ENCODE data around the gene SIGLEC11. TPM values are rescaled to one million over a fixed set of nuclear protein-coding genes. Genes with fewer than 3 reads are reported as not detected.

Gene SIGLEC11
- total RNA-seq, 2 donors from 2014 or later = 0.19 to 2.2 TPM

GRCh38 chr19:49918089-49918488 lies 42.9 kb downstream of the SIGLEC11 start:
- H3K4me1 ChIP-seq = peaks cover 0 to 3% of the 10 kb centered on the region in 2 donors
- H3K27me3 ChIP-seq = no peaks in the 10 kb centered on the region
- H3K36me3 ChIP-seq = peaks cover 8% of the 10 kb centered on the region
- no peak overlapping the region for H3K4me3 ChIP-seq
- H3K27ac ChIP-seq = no peak overlapping the region
- no peak for DNase-seq (ENCODE audit: low spot score)
- H3K9me3 ChIP-seq = no peaks in the 10 kb centered on the region
- no peak for TF ChIP-seq CTCF (IDR thresholded peaks at IDR 0.05)

GRCh38 chr19:49916839-49917733 lies 43.9 kb downstream of the SIGLEC11 start:
- Histone ChIP-seq H3K4me1 (peaks cover 0 to 3% of the 10 kb centered on the region in 2 donors), H3K27me3 (no peaks in the 10 kb centered on the region), H3K9me3 (no peaks in the 10 kb centered on the region), H3K4me3 (no peak overlapping the region), H3K36me3 (peaks cover 5% of the 10 kb centered on the region), H3K27ac (no peak overlapping the region)
- DNase-seq (ENCODE audit: low spot score) = no peak
- TF ChIP-seq CTCF (IDR thresholded peaks at IDR 0.05) = no peak

- Histone ChIP-seq H3K4me3 (no peak overlapping the region), H3K27me3 (no peaks in the 10 kb centered on the region), H3K4me1 (peaks cover 0 to 11% of the 10 kb centered on the region in 2 donors), H3K27ac (no peak overlapping the region), H3K9me3 (no peaks in the 10 kb centered on the region), H3K36me3 (peaks cover 5% of the 10 kb centered on the region)
- no peak for DNase-seq (ENCODE audit: low spot score)
- TF ChIP-seq CTCF (IDR thresholded peaks at IDR 0.05) = no peak
Measured at GRCh38 chr19:49915271-49915670, 45.7 kb downstream of the SIGLEC11 start.

- H3K27ac ChIP-seq = no peak overlapping the region
- no peak overlapping the region for H3K4me3 ChIP-seq
- no peak for TF ChIP-seq CTCF (IDR thresholded peaks at IDR 0.05)
- DNase-seq (ENCODE audit: low spot score) = no peak
- no peaks in the 10 kb centered on the region for H3K9me3 ChIP-seq
- peaks cover 0 to 11% of the 10 kb centered on the region in 2 donors for H3K4me1 ChIP-seq
- no peaks in the 10 kb centered on the region for H3K27me3 ChIP-seq
- peaks cover 10% of the 10 kb centered on the region for H3K36me3 ChIP-seq
Measured at GRCh38 chr19:49913720-49914119, 47.3 kb downstream of the SIGLEC11 start.

GRCh38 chr19:49912965-49913685 lies 47.8 kb downstream of the SIGLEC11 start:
- H3K9me3 ChIP-seq = no peaks in the 10 kb centered on the region
- no peak overlapping the region for H3K4me3 ChIP-seq
- peaks cover 16% of the 10 kb centered on the region for H3K36me3 ChIP-seq
- peaks cover 0 to 11% of the 10 kb centered on the region in 2 donors for H3K4me1 ChIP-seq
- no peak for TF ChIP-seq CTCF (IDR thresholded peaks at IDR 0.05)
- no peaks in the 10 kb centered on the region for H3K27me3 ChIP-seq
- no peak overlapping the region for H3K27ac ChIP-seq
- DNase-seq (ENCODE audit: low spot score) = no peak

Measured in right atrium auricular region (tissue), 2 donors.